PC-3 (cell line): ENCODE measurements around the gene NLN.

Source experiments
- CTCF ChIP-seq: fragments of 300-600 bp; sonication (generic); conservative IDR thresholded peaks from 2 replicates; pipeline ENCODE4 v1.5.1; 2017; ENCODE audit warnings: antibody characterized with exemption, low read depth, mild to moderate bottlenecking, low read length
- EZH2 ChIP-seq: fragments of 300-600 bp; sonication (generic); IDR thresholded peaks from one replicate; pipeline ENCODE4 v1.6.1; 2017; ENCODE audit warnings: antibody characterized with exemption, mild to moderate bottlenecking, low read length; ENCODE audit not compliant: unreplicated experiment
- EZH2phosphoT487 ChIP-seq: fragments of 300-600 bp; sonication (generic); IDR thresholded peaks from 2 replicates; pipeline ENCODE4 v1.6.1; 2018; ENCODE audit warnings: mild to moderate bottlenecking, antibody characterized with exemption, low read length, borderline replicate concordance

- no peak for TF ChIP-seq CTCF
- no peak for TF ChIP-seq EZH2
- no peak for TF ChIP-seq EZH2phosphoT487
These were observed 97.4 kb downstream of the NLN start for GRCh38 chr5:65819215-65819904.
